Measurements from ENCODE around the gene BACH2. TPM values are rescaled to one million over a fixed set of nuclear protein-coding genes. Genes with fewer than 3 reads are reported as not detected.
A peak's percentile ranks its signal among the peaks of the same experiment; 100 is the strongest.
"Not testable (repeated sequence)": the region's sequence is repeated elsewhere in the genome, so short reads cannot be mapped to it uniquely, and the experiment has no call there.

The BACH2 gene
- total and polyA plus RNA-seq, 2 experiments from 2014 or later = under 0.01 TPM; not detected in 1

DNA sequence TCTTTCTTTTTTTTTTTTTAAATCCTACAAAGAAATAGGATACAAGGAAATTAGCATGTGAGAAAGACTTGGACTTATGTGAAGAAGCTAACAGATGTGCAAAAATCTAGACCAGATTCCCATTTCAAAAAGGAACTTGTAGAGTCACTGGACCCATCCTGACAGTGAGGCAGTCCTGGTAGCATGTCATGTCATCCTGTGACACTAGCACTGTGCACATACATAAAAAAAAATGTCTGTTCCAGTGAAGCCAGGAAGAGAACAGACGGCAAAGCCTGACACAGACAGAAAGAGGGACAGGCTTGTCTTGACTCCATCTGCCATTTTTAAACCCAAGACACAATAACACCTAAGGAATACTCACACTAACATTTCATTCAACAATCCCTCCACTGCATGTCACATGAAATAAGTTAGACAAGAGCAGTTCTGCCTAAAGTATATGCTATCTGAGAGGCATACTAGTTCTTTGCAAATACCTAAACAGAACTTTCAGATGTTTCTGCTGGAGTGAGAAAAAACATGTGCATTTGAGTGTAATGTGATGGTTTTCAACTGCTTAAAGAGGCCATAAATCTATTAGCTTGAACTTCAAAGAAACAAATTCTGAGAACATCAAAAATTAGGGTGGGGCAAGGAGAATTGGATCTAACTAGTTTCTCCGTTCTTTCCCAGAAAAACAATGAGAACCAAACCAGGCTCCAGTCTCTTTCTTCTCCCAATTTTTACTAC is 159.6 kb downstream of the BACH2 start:
- WGBS, 2 experiments (ENCODE audit: low coverage in 1 of 2, low lambda C conversion rate in 2 of 2, missing lambda C conversion rate in 2 of 2) = 23 to 24% methylated on average over 2 of the region's 2 CpGs
- peak; percentile 2 for DNase-seq
- Histone ChIP-seq H3K9me3 (ENCODE audit: low read depth) (no peaks in the 10 kb centered on the region), H3K36me3 (ENCODE audit: low read depth) (no peaks in the 10 kb centered on the region), H3K27me3 (replicated peaks; ENCODE audit: insufficient read depth) (no peaks in the 10 kb centered on the region), H3F3A (ENCODE audit: insufficient read depth) (peaks cover 39% of the 10 kb centered on the region), H3K4me2 (ENCODE audit: unreplicated experiment) (peak overlapping the region; percentile 36), H3K4me3 (peak overlapping the region; percentile 20; the same call in 1 of the 2 replicates), H3K9me2 (ENCODE audit: insufficient read depth) (no peaks in the 10 kb centered on the region), H3K9ac (peak overlapping the region; percentile 51), H3K79me2 (ENCODE audit: insufficient read depth) (no peaks in the 10 kb centered on the region), H3K4me1 (ENCODE audit: insufficient read depth) (peaks cover 40% of the 10 kb centered on the region), H3K27ac (peak overlapping the region; percentile 80), H2AFZ (0 out of 2 replicates have a peak overlapping the region, but pooled peaks have one; percentile 3), H4K20me1 (ENCODE audit: insufficient read depth) (no peaks in the 10 kb centered on the region)
- TF ChIP-seq EZH2phosphoT487 (IDR thresholded peaks at IDR 0.05; ENCODE audit: insufficient read depth, low read depth) (no peak), EZH2 (IDR thresholded peaks at IDR 0.05; ENCODE audit: insufficient read depth, poor library complexity, severe bottlenecking) (no peak)
- in situ Hi-C loops (cut with MboI) = no loop called here

DNA sequence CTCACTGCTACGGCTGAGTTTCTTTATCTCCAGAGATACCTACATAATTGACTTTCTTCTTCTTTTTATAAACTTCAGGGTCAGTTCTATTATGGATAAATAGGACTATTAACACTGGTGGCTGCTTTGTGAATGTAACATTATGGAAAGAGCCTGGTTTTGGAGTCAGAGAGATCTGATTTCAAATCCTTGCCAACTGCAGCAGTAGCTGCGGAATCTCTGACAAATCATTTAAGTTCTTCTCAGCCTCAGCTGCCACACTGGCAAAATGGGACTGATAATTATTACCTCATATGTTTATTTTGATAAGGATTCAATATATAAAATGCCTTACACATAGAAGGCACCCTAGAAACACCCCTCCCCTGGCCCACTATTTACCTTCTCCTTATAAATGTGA is 160.5 kb downstream of the BACH2 start:
- 73 to 78% methylated on average over 2 of the region's 2 CpGs for WGBS, 2 experiments (ENCODE audit: low coverage in 1 of 2, low lambda C conversion rate in 2 of 2, missing lambda C conversion rate in 2 of 2)
- peaks cover 47% of the 10 kb centered on the region for H3K4me1 ChIP-seq (ENCODE audit: insufficient read depth)
- H3K27ac ChIP-seq = peak overlapping the region; percentile 53
- H3K27me3 ChIP-seq (replicated peaks; ENCODE audit: insufficient read depth) = no peaks in the 10 kb centered on the region
- H3F3A ChIP-seq (ENCODE audit: insufficient read depth) = peaks cover 42% of the 10 kb centered on the region
- TF ChIP-seq EZH2phosphoT487 (IDR thresholded peaks at IDR 0.05; ENCODE audit: insufficient read depth, low read depth) (no peak), EZH2 (IDR thresholded peaks at IDR 0.05; ENCODE audit: insufficient read depth, poor library complexity, severe bottlenecking) (no peak)
- peak overlapping the region; percentile 79 for H3K4me2 ChIP-seq (ENCODE audit: unreplicated experiment)
- no peak overlapping the region for H2AFZ ChIP-seq
- H3K79me2 ChIP-seq (ENCODE audit: insufficient read depth) = no peaks in the 10 kb centered on the region
- no peak for DNase-seq
- H3K36me3 ChIP-seq (ENCODE audit: low read depth) = no peaks in the 10 kb centered on the region
- no peaks in the 10 kb centered on the region for H3K9me3 ChIP-seq (ENCODE audit: low read depth)
- H3K4me3 ChIP-seq = peak overlapping the region; percentile 39; the same call in 1 of the 2 replicates
- H3K9me2 ChIP-seq (ENCODE audit: insufficient read depth) = no peaks in the 10 kb centered on the region
- in situ Hi-C loops (cut with MboI) = no loop called here
- no peaks in the 10 kb centered on the region for H4K20me1 ChIP-seq (ENCODE audit: insufficient read depth)
- peak overlapping the region; percentile 37 for H3K9ac ChIP-seq

DNA sequence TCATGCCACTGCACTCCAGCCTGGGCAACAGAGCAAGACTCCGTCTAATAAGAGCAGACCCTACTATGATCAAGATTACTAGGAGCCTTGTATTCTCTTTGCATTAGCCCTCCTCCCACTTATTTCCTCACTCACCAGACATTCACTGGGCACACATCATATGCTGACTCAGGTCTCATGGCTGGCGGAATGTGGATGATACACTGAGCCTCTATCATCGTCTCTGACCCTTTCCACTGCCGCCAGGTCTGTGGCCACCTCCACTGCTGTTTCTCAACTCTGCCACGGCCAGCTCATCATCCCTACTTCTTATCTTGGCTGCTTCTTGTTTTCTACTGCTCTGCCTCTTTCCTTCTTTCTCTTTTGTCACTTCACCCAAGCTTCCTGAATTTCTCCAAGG is 161.0 kb downstream of the BACH2 start:
- WGBS, 2 experiments (ENCODE audit: low coverage in 1 of 2, low lambda C conversion rate in 2 of 2, missing lambda C conversion rate in 2 of 2) = 10 to 18% methylated on average over 5 of the region's 5 CpGs
- no peaks in the 10 kb centered on the region for H3K9me2 ChIP-seq (ENCODE audit: insufficient read depth)
- no peaks in the 10 kb centered on the region for H3K79me2 ChIP-seq (ENCODE audit: insufficient read depth)
- peak overlapping the region; percentile 53 for H3K27ac ChIP-seq
- TF ChIP-seq EZH2 (IDR thresholded peaks at IDR 0.05; ENCODE audit: insufficient read depth, poor library complexity, severe bottlenecking) (no peak), EZH2phosphoT487 (IDR thresholded peaks at IDR 0.05; ENCODE audit: insufficient read depth, low read depth) (no peak)
- in situ Hi-C loops (cut with MboI) = no loop called here
- no peaks in the 10 kb centered on the region for H4K20me1 ChIP-seq (ENCODE audit: insufficient read depth)
- H3K9ac ChIP-seq = peak overlapping the region; percentile 37
- DNase-seq = peak; percentile 95
- H2AFZ ChIP-seq = no peak overlapping the region
- H3F3A ChIP-seq (ENCODE audit: insufficient read depth) = peaks cover 47% of the 10 kb centered on the region
- peak overlapping the region; percentile 39; the same call in 1 of the 2 replicates for H3K4me3 ChIP-seq
- H3K27me3 ChIP-seq (replicated peaks; ENCODE audit: insufficient read depth) = no peaks in the 10 kb centered on the region
- H3K4me1 ChIP-seq (ENCODE audit: insufficient read depth) = peaks cover 52% of the 10 kb centered on the region
- H3K9me3 ChIP-seq (ENCODE audit: low read depth) = no peaks in the 10 kb centered on the region
- peak overlapping the region; percentile 79 for H3K4me2 ChIP-seq (ENCODE audit: unreplicated experiment)
- H3K36me3 ChIP-seq (ENCODE audit: low read depth) = no peaks in the 10 kb centered on the region

GRCh38 chr6:90133664-90134063 is 163.0 kb downstream of the BACH2 start:
- H3K4me3 ChIP-seq; H3K9ac ChIP-seq; H3K36me3 ChIP-seq (ENCODE audit: low read depth); H2AFZ ChIP-seq; H3K4me2 ChIP-seq (ENCODE audit: unreplicated experiment); H3K27me3 ChIP-seq (replicated peaks; ENCODE audit: insufficient read depth); in situ Hi-C loops (cut with MboI); H3K9me3 ChIP-seq (ENCODE audit: low read depth); H3K79me2 ChIP-seq (ENCODE audit: insufficient read depth); H4K20me1 ChIP-seq (ENCODE audit: insufficient read depth); H3K9me2 ChIP-seq (ENCODE audit: insufficient read depth); DNase-seq; H3K27ac ChIP-seq: not testable (repeated sequence)
- WGBS, 2 experiments (ENCODE audit: low coverage in 1 of 2, low lambda C conversion rate in 2 of 2, missing lambda C conversion rate in 2 of 2) = 88 to 90% methylated on average over 2 to 3 of the region's 3 CpGs
- Histone ChIP-seq H3F3A (ENCODE audit: insufficient read depth) (peaks cover 51% of the 10 kb centered on the region), H3K4me1 (ENCODE audit: insufficient read depth) (peaks cover 52% of the 10 kb centered on the region)

Measured in GM23248 (cell line).